ENCODE results near the gene MTCL1.

MTCL1 gene

DNA sequence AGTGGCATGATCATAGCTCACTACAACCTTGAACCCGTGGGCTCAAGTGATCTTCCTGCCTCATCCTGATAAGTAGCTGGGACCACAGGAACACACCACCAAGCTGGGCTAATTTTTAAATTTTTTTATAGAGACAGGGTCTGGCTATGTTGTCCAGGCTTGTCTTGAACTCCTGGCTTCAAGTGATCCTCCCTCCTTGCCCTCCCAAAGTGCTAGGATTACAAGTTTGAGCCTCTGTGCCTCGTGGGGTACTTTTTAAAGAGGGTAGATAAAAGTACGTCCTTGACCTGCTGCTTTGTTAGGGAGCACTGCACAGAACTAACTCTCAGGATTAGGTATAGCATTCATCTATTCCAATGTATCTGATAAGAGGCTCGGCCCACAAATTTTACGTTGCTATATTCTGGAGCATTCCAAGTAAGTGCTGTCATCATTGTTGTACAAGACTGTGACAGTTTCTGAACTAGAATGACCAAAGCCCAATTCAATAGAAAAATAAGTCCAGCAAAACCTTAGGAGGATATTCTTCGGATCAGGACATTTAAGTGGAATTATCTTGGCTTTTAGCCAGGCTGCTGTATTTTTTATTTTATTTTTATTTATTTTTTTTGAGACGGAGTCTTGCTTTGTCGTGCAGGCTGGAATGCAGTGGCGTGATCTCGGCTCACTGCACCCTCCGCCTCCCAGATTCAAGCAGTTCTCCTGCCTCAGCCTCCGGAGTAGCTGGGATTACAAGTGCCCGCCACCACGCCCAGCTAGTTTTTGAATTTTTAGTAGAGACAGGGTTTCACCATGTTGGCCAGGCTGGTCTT, 4.1 kb downstream of the MTCL1 start:
- DNase-seq (ENCODE audit: low spot score) (no peak), FAIRE-seq (no peak)

DNA sequence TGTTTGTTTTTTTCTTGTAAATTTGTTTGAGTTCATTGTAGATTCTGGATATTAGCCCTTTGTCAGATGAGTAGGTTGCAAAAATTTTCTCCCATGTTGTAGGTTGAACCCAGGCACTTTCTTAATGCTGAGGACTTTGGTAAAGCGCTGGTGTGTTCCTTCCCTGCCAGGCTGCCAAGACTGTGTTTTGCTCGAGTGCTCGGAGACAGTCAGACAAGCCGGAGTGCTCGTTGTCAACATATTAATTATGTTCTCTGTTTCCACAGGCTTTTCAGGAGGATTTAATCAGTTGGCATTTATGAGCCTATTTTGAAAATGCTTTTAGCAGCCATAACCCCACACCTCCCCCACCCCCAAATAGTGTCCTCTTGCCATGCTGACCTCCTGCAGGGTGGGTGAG, 6.4 kb downstream of the MTCL1 start:
- FAIRE-seq: no peak

GRCh38 chr18:8713691-8714090, 8.3 kb downstream of the MTCL1 start:
- DNase-seq (ENCODE audit: low spot score) (no peak), FAIRE-seq (no peak)

More for the DNA sequence above, 6.4 kb downstream of the MTCL1 start:
- no peak for DNase-seq (ENCODE audit: low spot score)

- DNase-seq (ENCODE audit: low spot score) (no peak), FAIRE-seq (no peak)
Measured at GRCh38 chr18:8715599-8715998, 10.2 kb downstream of the MTCL1 start.

- no peak for FAIRE-seq
Measured at GRCh38 chr18:8717011-8717770, 11.8 kb downstream of the MTCL1 start.

DNA sequence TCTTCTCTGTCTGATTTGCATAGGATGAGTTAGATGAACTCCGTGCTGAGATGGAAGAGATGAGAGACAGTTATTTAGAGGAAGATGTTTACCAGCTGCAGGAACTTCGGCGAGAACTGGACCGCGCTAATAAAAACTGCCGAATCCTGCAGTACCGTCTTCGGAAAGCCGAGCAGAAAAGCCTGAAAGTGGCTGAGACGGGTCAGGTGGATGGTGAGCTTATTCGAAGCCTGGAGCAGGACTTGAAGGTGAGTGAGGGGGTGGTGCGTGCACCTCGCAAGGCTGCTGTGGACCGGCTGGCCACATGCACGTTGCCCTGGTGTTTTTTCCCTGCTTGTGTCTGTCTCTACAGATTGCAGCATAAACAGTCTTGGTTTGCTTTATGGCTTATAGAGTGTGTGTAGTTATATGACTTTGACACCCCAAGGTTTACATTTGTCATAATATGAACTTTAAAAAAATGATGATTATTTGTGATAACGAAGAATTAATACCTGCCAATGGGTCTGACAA, 13.1 kb downstream of the MTCL1 start:
- DNase-seq (ENCODE audit: low spot score) (no peak), FAIRE-seq (no peak)

More at GRCh38 chr18:8717011-8717770, 11.8 kb downstream of the MTCL1 start:
- no peak for DNase-seq (ENCODE audit: low spot score)

DNA sequence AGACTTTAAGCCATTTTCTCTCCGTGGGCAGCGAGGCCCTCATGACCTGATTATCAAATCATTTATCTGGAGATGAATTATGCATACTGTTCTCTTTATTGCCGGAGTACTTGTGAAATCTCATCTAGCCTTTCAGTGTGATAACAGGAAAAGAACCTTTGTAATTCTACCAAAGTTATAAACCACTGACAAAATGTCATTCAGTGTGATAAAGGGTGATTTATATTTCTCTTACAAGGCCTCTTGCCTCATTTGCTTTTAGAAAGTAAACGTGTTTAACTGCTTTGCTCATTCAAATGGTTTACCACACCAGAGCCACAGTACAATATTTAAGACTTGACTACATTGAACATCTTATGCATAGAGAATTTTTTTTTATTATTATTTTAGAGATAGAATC, 13.8 kb downstream of the MTCL1 start:
- no peak for DNase-seq (ENCODE audit: low spot score)
- FAIRE-seq: no peak

DNA sequence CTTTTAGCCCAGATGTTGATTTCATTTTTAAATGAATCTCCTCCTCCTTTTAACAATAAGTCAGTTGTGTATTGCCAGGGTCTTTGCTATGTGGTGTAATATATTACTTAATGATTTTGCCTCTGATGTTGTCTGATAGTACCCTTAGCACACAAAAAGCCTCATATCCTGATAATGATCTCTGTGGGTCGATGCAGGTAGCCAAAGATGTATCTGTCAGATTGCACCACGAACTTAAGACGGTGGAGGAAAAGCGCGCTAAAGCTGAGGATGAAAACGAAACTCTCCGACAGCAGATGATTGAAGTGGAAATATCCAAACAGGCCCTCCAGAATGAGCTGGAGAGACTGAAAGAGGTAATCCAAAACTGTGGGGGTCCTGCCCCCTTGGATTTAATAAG, 14.8 kb downstream of the MTCL1 start:
- FAIRE-seq (no peak), DNase-seq (ENCODE audit: low spot score) (no peak)

- FAIRE-seq: no peak
- no peak for DNase-seq (ENCODE audit: low spot score)
Measured at GRCh38 chr18:8721094-8721669, 15.8 kb downstream of the MTCL1 start.

- no peak for FAIRE-seq
Measured at GRCh38 chr18:8721716-8722115, 16.4 kb downstream of the MTCL1 start.

GRCh38 chr18:8722946-8723820, 17.8 kb downstream of the MTCL1 start:
- DNase-seq (ENCODE audit: low spot score): no peak
- no peak for FAIRE-seq

More at GRCh38 chr18:8721716-8722115, 16.4 kb downstream of the MTCL1 start:
- peak; percentile 38 for DNase-seq (ENCODE audit: low spot score)

GRCh38 chr18:8724452-8724851, 19.1 kb downstream of the MTCL1 start:
- FAIRE-seq (no peak), DNase-seq (ENCODE audit: low spot score) (no peak)

DNA sequence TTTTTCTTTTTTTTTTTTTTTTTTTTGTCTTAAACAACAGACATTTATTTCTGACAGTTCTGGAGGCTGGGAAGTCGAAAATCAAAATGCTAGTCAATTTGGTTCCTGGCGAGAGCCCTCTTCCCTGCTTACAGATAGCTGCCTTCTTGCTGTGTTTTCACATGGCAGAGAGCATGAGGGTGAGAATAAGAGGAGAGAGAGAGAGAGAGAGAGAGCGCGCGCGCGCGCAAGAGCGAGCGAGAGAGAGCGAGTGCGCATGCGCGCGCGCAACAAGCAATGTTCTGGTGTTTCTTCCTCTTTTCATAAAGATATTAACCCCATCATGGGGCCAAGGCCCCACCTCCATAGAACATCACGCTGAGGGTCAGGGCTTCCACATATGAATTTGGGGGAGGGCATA, 20.9 kb downstream of the MTCL1 start:
- FAIRE-seq (no peak), DNase-seq (ENCODE audit: low spot score) (no peak)

DNA sequence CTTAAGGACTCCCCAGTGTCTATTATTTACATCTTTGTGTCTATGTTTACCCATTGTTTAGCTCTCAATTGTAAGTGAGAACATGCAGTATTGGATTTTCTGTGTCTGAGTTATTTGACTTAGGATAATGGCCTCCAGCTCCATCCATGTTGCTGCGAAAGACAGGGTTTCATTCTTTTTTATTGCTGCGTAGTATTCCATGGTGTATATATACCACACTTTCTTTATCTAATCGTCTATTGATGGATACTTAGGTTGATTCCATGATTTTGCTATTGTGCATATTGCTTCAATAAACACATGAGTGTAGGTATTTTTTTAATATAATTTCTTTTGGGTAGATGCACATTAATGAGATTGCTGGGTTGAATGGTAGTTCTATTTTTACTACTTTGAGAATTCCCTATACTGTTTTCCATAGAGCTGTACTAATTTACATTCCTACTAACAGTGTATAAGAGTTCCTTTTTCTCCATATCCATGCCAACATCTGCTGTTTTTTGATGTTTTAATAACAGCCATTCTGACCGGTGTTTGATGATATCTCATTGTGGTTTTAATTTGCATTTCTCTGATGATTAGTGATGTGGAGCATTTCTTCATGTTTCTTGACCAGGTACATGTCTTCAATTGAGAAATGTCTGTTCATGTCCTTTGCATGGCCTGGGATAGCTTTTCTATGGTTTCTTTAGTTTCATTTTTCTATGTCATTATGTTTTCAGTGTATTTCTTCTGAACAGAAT, 21.8 kb downstream of the MTCL1 start:
- DNase-seq (ENCODE audit: low spot score) (no peak), FAIRE-seq (no peak)

GRCh38 chr18:8730080-8730827, 24.9 kb downstream of the MTCL1 start:
- peak; percentile 92 for FAIRE-seq

DNA sequence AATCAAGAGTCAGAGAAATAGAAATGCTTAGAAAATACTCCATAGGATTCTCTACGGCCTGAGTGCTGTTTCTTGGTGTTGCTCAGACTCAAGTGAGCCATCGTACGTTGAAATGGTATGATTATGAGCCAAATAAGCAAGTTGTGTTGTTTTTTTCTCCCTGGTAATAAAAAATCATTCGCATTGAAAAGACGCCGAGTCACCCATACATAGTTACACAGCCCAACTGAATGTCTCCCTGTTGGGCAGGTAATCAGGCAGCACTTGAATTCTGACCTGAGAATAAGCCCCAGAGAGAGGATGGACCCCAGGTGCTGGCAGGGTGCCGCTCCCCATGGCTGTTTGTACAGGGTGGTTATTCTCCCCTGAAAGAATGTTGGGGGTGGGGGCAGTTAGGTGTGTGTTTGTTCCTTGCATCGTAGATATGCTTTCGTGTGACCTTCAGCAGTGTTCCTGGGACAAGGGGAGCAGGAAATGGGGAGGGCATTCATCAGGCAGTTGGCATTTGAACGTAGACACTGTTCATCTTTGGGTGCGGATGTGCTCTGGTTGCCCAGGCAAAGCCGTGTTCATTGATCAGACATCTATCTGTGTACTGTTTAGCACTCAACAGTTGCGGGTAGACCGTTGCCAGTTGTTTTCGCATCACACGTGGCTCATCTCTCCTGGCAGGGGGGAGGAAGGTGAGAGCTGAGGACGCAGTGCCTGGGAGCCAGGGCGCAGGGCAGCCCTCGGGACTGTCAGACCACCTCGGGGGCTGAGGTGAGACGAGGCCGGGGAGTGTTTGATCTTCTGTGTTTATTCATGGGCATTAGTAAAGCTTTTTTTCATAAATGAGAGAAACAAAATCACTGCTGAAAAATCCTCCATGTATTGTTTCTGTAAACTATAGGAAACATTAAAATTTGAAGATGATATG, 27.3 kb downstream of the MTCL1 start:
- DNase-seq (ENCODE audit: low spot score) (no peak), FAIRE-seq (no peak)

More at GRCh38 chr18:8730080-8730827, 24.9 kb downstream of the MTCL1 start:
- DNase-seq (ENCODE audit: low spot score): peak; percentile 82

DNA sequence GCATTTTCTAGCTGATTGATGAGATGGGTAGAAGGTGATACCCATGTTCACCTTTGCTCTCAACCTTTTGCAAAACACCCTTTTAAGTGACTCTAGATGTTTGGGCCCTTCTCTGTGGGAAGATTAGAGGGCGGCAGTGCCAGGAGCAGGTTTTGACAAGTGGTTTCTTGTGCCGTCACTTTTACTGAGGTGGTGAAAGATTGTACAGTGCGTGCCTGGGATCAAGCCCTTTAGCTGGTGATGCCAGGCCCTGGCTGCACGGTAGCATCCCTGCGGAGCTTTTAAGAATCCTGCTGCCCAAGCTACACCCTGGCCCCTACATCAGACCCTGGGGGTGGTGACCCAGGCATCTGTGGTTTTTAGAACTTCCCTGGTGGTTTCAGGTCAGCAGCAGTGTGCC, 29.1 kb downstream of the MTCL1 start:
- FAIRE-seq (no peak), DNase-seq (ENCODE audit: low spot score) (no peak)

DNA sequence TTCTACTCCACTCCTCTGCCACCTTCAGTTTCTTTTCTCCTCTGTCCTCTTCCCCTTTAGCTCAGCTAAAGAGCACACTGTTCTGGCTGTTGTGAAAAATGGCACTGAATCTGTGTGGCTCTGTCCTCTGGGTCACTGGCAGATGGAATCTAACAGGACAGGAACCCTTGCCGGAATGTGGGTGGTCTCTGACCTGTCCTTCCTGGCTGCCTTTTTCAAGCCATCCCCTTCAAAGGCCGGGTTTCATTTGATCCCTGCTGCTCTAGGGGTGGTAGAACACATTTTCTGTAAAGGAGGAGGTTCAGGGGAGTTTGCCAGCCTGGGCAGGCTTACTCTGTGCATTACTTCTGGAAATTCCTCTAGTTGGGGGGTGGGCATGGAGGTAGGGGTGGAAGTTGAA, 29.9 kb downstream of the MTCL1 start:
- no peak for DNase-seq (ENCODE audit: low spot score)
- no peak for FAIRE-seq

DNA sequence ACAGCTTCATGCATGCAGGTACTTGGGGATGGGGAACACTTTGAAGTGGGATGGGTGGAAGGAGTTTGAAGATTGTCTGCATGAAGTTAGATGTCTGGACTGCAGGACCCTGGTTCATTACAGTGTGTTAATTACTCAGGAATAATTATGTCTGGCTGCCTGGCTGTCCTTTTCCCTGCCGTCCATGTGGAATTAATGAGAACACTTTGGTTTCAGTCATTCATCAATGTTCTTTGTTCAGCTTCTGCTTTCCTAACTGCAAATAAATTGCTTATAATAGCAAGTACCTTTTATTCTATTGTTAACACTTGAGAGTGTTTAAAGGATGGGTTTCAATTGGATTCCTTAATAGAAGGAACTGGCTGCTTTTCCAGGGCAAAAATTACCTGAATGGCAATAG, 35.8 kb downstream of the MTCL1 start:
- DNase-seq (ENCODE audit: low spot score) (no peak), FAIRE-seq (no peak)
